OCI-LY7 (cell line): ENCODE measurements around the gene NSL1.

Source experiments
- CTCF ChIP-seq: fragments of 200-600 bp; sonication (generic); conservative IDR thresholded peaks from 2 replicates; pipeline ENCODE4 v1.5.1; 2014; ENCODE audit warnings: mild to moderate bottlenecking, antibody characterized with exemption, low read length, moderate library complexity, mixed read lengths
- EZH2phosphoT487 ChIP-seq: fragments of 200-600 bp; sonication (generic); IDR thresholded peaks from 2 replicates; pipeline ENCODE4 v1.6.1; 2018; ENCODE audit warnings: low read depth, borderline replicate concordance, mild to moderate bottlenecking, mixed run types, antibody characterized with exemption, low read length, moderate library complexity, mixed read lengths

- TF ChIP-seq CTCF (no peak), EZH2phosphoT487 (no peak)
Measured at GRCh38 chr1:212752252-212752933, 39.2 kb downstream of the NSL1 start.
